IMR-90 (cell line): ENCODE measurements around the gene GRIA3. TPM values are rescaled to one million over a fixed set of nuclear protein-coding genes. Genes with fewer than 3 reads are reported as not detected.

Experiments used
- ATAC-seq: fragments of 200-7000 bp; cut with Tn5 transposase; 2 replicates; pipeline ENCODE4 v1.9.1; 2020; ENCODE audit warnings: low read depth, mild to moderate bottlenecking, moderate library complexity
- BruUV-seq: library from RNA; stranded (reverse); fragments of 400-500 nt; replicated peaks from 2 replicates; lab custom pipeline; 2021; lab: Mats Ljungman, UMichigan
- CTCF ChIA-PET: fragments of 300-600 bp; formaldehyde crosslinking; extraction: SDS; loops from one replicate; lab custom pipeline; 2021; ENCODE audit warnings: antibody characterized with exemption; lab: Yijun Ruan, JAX
- POLR2A ChIA-PET: fragments of 300-600 bp; sonication (Branson Sonifier 250); formaldehyde crosslinking; loops from one replicate; lab custom pipeline; 2022; ENCODE audit warnings: antibody characterized with exemption; ENCODE audit not compliant: unreplicated experiment; lab: Charles Lee
- DNase-seq: peaks from one replicate; pipeline ENCODE4 v3.0.0; 2013
- H2AFZ ChIP-seq: replicated peaks from 2 replicates; pipeline ENCODE3; 2013; ENCODE audit warnings: low read length, mild to moderate bottlenecking; ENCODE audit not compliant: poor library complexity
- H2AK5ac ChIP-seq: 2 replicates; pipeline ENCODE4 v1.6.1; 2013; ENCODE audit warnings: low read depth, low read length, inconsistent platforms
- H2AK9ac ChIP-seq: replicated peaks from 2 replicates; pipeline ENCODE3; 2013; ENCODE audit warnings: mild to moderate bottlenecking, low read depth, low read length, moderate library complexity; ENCODE audit not compliant: poor library complexity
- H2BK120ac ChIP-seq: 2 replicates; pipeline ENCODE4 v1.6.1; 2013; ENCODE audit warnings: low read depth, low read length, inconsistent platforms
- H2BK15ac ChIP-seq: 3 replicates; pipeline ENCODE4 v1.6.1; 2013; ENCODE audit warnings: low read depth, low read length, inconsistent platforms
- H2BK20ac ChIP-seq: 2 replicates; pipeline ENCODE4 v1.6.1; 2013; ENCODE audit warnings: low read depth, mild to moderate bottlenecking, inconsistent platforms, low read length, moderate library complexity
- H2BK5ac ChIP-seq: 2 replicates; pipeline ENCODE4 v1.6.1; 2013; ENCODE audit warnings: mild to moderate bottlenecking, low read depth, low read length, inconsistent platforms; ENCODE audit not compliant: poor library complexity, severe bottlenecking
- H3K14ac ChIP-seq: replicated peaks from 2 replicates; pipeline ENCODE4 v1.6.1; 2013; ENCODE audit warnings: low read depth, low read length, inconsistent platforms
- H3K18ac ChIP-seq: 2 replicates; pipeline ENCODE4 v1.6.1; 2013; ENCODE audit warnings: low read depth, low read length, control low read depth
- H3K23ac ChIP-seq: 2 replicates; pipeline ENCODE4 v1.6.1; 2013; ENCODE audit warnings: low read depth, low read length, inconsistent platforms
- H3K27ac ChIP-seq: 2 replicates; pipeline ENCODE4 v1.5.1; 2013; ENCODE audit warnings: mild to moderate bottlenecking, control low read depth, low read length; ENCODE audit not compliant: insufficient read depth
- H3K27me3 ChIP-seq: 2 replicates; pipeline ENCODE4 v1.6.1; 2013; ENCODE audit warnings: low read length; ENCODE audit not compliant: control insufficient read depth, insufficient read depth
- H3K36me3 ChIP-seq: 2 replicates; pipeline ENCODE4 v1.6.1; 2013; ENCODE audit warnings: low read length, mixed read lengths; ENCODE audit not compliant: control insufficient read depth, insufficient read depth
- H3K4ac ChIP-seq: 2 replicates; pipeline ENCODE4 v1.6.1; 2013; ENCODE audit warnings: low read depth, low read length, inconsistent platforms
- H3K4me1 ChIP-seq: 2 replicates; pipeline ENCODE4 v1.6.1; 2013; ENCODE audit warnings: low read length, mixed read lengths; ENCODE audit not compliant: control insufficient read depth, insufficient read depth
- H3K4me2 ChIP-seq: 2 replicates; pipeline ENCODE4 v1.6.1; 2013; ENCODE audit warnings: low read depth, mild to moderate bottlenecking, control low read depth, low read length, moderate library complexity
- H3K4me3 ChIP-seq: 2 replicates; pipeline ENCODE4 v1.5.1; 2013; ENCODE audit warnings: low read depth, mild to moderate bottlenecking, control low read depth, low read length, moderate library complexity; ENCODE audit not compliant: insufficient read depth
- H3K56ac ChIP-seq: 2 replicates; pipeline ENCODE4 v1.6.1; 2013; ENCODE audit warnings: low read length, inconsistent platforms; ENCODE audit not compliant: insufficient read depth; ENCODE audit errors: extremely low read depth
- H3K79me1 ChIP-seq, 2 experiments: 2 replicates each; pipeline ENCODE4 v1.6.1; 2013; ENCODE audit warnings: low read length in 2 of 2, inconsistent platforms in 1 of 2, low read depth in 1 of 2
- H3K9ac ChIP-seq: 2 replicates; pipeline ENCODE4 v1.6.1; 2013; ENCODE audit warnings: low read depth, low read length, control low read depth
- H3K9me1 ChIP-seq: 2 replicates; pipeline ENCODE4 v1.6.1; 2013; ENCODE audit warnings: low read length, inconsistent platforms; ENCODE audit not compliant: insufficient read depth
- H3K9me3 ChIP-seq: 2 replicates; pipeline ENCODE4 v1.6.1; 2013; ENCODE audit warnings: low read length; ENCODE audit not compliant: control insufficient read depth, insufficient read depth
- H4K20me1 ChIP-seq: 2 replicates; pipeline ENCODE4 v1.6.1; 2013; ENCODE audit warnings: low read length, inconsistent platforms; ENCODE audit not compliant: insufficient read depth
- H4K5ac ChIP-seq: 2 replicates; pipeline ENCODE4 v1.6.1; 2013; ENCODE audit warnings: mild to moderate bottlenecking, low read depth, low read length, control low read depth
- H4K8ac ChIP-seq, 2 experiments: 2 replicates each; pipeline ENCODE4 v1.6.1; 2013; ENCODE audit warnings: low read depth in 2 of 2, low read length in 2 of 2, control low read depth in 1 of 2, inconsistent platforms in 1 of 2
- H4K91ac ChIP-seq: 2 replicates; pipeline ENCODE4 v1.6.1; 2013; ENCODE audit warnings: low read depth, low read length, inconsistent platforms; ENCODE audit not compliant: insufficient read depth
- CTCF ChIP-seq: conservative IDR thresholded peaks from 2 replicates; pipeline ENCODE4 v1.5.1; 2012; ENCODE audit warnings: mild to moderate bottlenecking, low read depth, low read length, improper control_type of control experiment
- FOS ChIP-seq: fragments of 150-350 bp; IDR thresholded peaks from 2 replicates; pipeline ENCODE4 v1.6.1; 2016; ENCODE audit warnings: low read depth, low read length
- MAFK ChIP-seq: IDR thresholded peaks from 2 replicates; pipeline ENCODE4 v1.6.1; 2012; ENCODE audit warnings: low read depth, low read length, improper control_type of control experiment
- NFE2L2 ChIP-seq: fragments of 150-350 bp; IDR thresholded peaks from 2 replicates; pipeline ENCODE4 v1.6.1; 2016; ENCODE audit warnings: low read depth, mild to moderate bottlenecking, low read length
- POLR2A ChIP-seq: IDR thresholded peaks from 2 replicates; pipeline ENCODE4 v1.6.1; 2012; ENCODE audit warnings: mild to moderate bottlenecking, low read depth, low read length
- RAD21 ChIP-seq: IDR thresholded peaks from 2 replicates; pipeline ENCODE4 v1.6.1; 2012; ENCODE audit warnings: low read length, improper control_type of control experiment
- WGBS, 2 experiments: methylation state at CpG; one replicate each; pipeline versions ENCODE4 v1.1.5 to v1.1.7; 2013; ENCODE audit warnings: missing lambda C conversion rate in 2 of 2; ENCODE audit not compliant: insufficient read length in 1 of 2; ENCODE audit errors: extremely low coverage in 2 of 2; 5-methylcytosine and 5-hydroxymethylcytosine counted together
- dilution Hi-C: fragments of 300-500 bp; cut with HindIII; formaldehyde crosslinking; loops from one replicate; pipeline ENCODE4 v1.14.3; 2018; ENCODE audit warnings: low sequenced_read_pairs; ENCODE audit not compliant: unreplicated experiment
- in situ Hi-C: fragments of 300-500 bp; cut with MboI; formaldehyde crosslinking; loops from 3 replicates; pipeline ENCODE4 v1.14.3; 2019; ENCODE audit warnings: low sequenced_read_pairs, inconsistent platforms, mixed read lengths
- intact Hi-C: fragments of 100-400 bp; cut with micrococcal nuclease; formaldehyde crosslinking; loops from 2 replicates; pipeline ENCODE4 v1.10.0; 2022
- polyA plus RNA-seq, 3 experiments: library from polyadenylated mRNA; depleted of rRNA; stranded (reverse); fragments of >200 nt; gene quantifications; 2 replicates each; pipeline ENCODE4 v1.2.3, GENCODE V29; 2012; ENCODE audit warnings: low replicate concordance in 1 of 3
- total RNA-seq: library from RNA; depleted of rRNA; stranded (reverse); fragments of >200 nt; gene quantifications from 2 replicates; pipeline ENCODE4 v1.2.3, GENCODE V29; 2012

GRIA3 gene
- total and polyA plus RNA-seq, 2 of the 4 experiments (the other 2 are of a cell fraction) = not detected

GRCh38 chrX:123254457-123254856 is 70.4 kb downstream of the GRIA3 start:
- in situ Hi-C loops = no loop called here
- BruUV-seq = no TSS peak
- H3K4ac ChIP-seq = no peak overlapping the region
- H3K36me3 ChIP-seq = no peaks in the 10 kb centered on the region
- H2BK5ac ChIP-seq = no peak overlapping the region
- H4K5ac ChIP-seq = no peak overlapping the region
- dilution Hi-C loops = no loop called here
- no peak overlapping the region for H2BK15ac ChIP-seq
- DNase-seq (no peak), ATAC-seq (no peak)
- no peaks in the 10 kb centered on the region for H3K79me1 ChIP-seq
- CTCF ChIA-PET = no interaction called here
- no peak overlapping the region for H3K56ac ChIP-seq
- H2BK20ac ChIP-seq = no peak overlapping the region
- no peaks in the 10 kb centered on the region for H4K20me1 ChIP-seq
- H3K9me1 ChIP-seq = no peaks in the 10 kb centered on the region
- no peak overlapping the region for H3K4me2 ChIP-seq
- H3K18ac ChIP-seq = no peak overlapping the region
- H2AK5ac ChIP-seq = no peak overlapping the region
- no peak overlapping the region for H2BK120ac ChIP-seq
- H3K27ac ChIP-seq = no peak overlapping the region
- no peak overlapping the region for H2AK9ac ChIP-seq
- POLR2A ChIA-PET = no interaction called here
- H3K9me3 ChIP-seq = no peaks in the 10 kb centered on the region
- no peak overlapping the region for H3K14ac ChIP-seq
- no peak overlapping the region for H4K91ac ChIP-seq
- TF ChIP-seq NFE2L2 (no peak), RAD21 (no peak), CTCF (no peak), MAFK (peak; percentile 85), FOS (no peak), POLR2A (no peak)
- no peaks in the 10 kb centered on the region for H3K27me3 ChIP-seq
- H3K4me3 ChIP-seq = no peak overlapping the region
- intact Hi-C loops = no loop called here
- H3K23ac ChIP-seq = no peak overlapping the region
- H3K4me1 ChIP-seq = no peaks in the 10 kb centered on the region
- no peak overlapping the region for H3K9ac ChIP-seq
- 40% methylated on average over 1 of the region's 1 CpG; no CpG with 5 or more reads in 1 of the 2 experiments for WGBS, 2 experiments
- H2AFZ ChIP-seq = no peak overlapping the region
- H4K8ac ChIP-seq = no peak overlapping the region
